ENCODE data around the gene HSD17B7. TPM values are rescaled to one million over a fixed set of nuclear protein-coding genes. Genes with fewer than 3 reads are reported as not detected.

HSD17B7 gene
- total and polyA plus RNA-seq, 10 of the 15 experiments (the other 5 are each of a cell fraction or from before 2014, with no cell fraction given): 32.9 to 88.1 (median 36.3) TPM

DNA sequence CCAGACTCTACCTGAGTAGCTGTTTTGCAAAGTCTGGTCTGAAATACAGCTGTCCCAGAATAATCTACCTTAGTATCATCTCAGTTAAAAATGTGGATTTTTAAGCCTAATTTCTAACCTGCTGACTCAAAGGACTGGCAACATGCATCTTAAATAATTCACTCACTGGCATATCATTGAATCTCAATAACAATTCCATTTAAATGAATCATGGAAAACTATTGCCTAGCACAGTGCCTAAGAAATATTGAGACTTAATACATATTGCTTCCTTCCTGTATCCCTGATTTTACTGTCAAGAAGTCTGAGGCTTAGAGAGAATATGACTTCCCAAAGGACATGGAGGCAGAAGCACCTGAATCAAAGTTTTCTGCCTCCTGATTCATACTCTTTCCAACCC lies 67.3 kb downstream of the HSD17B7 start:
- POLR2A ChIA-PET: no interaction called here
- Histone ChIP-seq H3K4me2 (ENCODE audit: control insufficient read depth, insufficient read depth) (no peak overlapping the region), H4K20me1 (ENCODE audit: control insufficient read depth, insufficient read depth) (no peaks in the 10 kb centered on the region), H3K79me2 (ENCODE audit: control insufficient read depth, insufficient read depth, low read length) (no peaks in the 10 kb centered on the region), H3K4me3 (no peak overlapping the region), H3K36me3 (ENCODE audit: control insufficient read depth in 2 of 2, insufficient read depth in 2 of 2, low read length in 1 of 2) (no peaks in the 10 kb centered on the region), H3K27me3 (replicated peaks in 1 of 2; ENCODE audit: control insufficient read depth in 2 of 2, insufficient read depth in 2 of 2, low read length in 1 of 2) (peaks cover 0 to 1% of the 10 kb centered on the region in 2 experiments; a peak in 1 of 4 replicates), H3K9me3 (replicated peaks; ENCODE audit: control insufficient read depth, insufficient read depth, low read length) (no peaks in the 10 kb centered on the region), H3K9ac (ENCODE audit: control insufficient read depth, insufficient read depth, low read length) (no peak overlapping the region), H2AFZ (ENCODE audit: control insufficient read depth, low read depth, low read length) (no peak overlapping the region), H3K27ac (ENCODE audit: control insufficient read depth, insufficient read depth) (no peak overlapping the region), H3K4me1 (ENCODE audit: control insufficient read depth, insufficient read depth, low read length) (no peaks in the 10 kb centered on the region)
- SMC1A ChIA-PET (ENCODE audit: uncharacterized antibody, unreplicated experiment): interaction anchor here (1.2 kb wide), 1 partner anchor 458 kb away, joined by 5 read pairs; no protein-coding TSS in a partner anchor
- no TSS peak for BruUV-seq (replicated peaks)
- no peak for DNase-seq (ENCODE audit: low read depth, low spot score)
- ATAC-seq: no peak
- intact Hi-C loops (cut with micrococcal nuclease; ENCODE audit: unreplicated experiment) (no loop called here), in situ Hi-C loops (cut with MboI) (loop anchor here (5.0 to 10.0 kb wide), 2 partner anchors 317 to 459 kb away; no protein-coding TSS in a partner anchor)
- no peak for FAIRE-seq
- RAD21 ChIA-PET (ENCODE audit: unreplicated experiment): no interaction called here
- CTCF ChIA-PET: interaction anchor here (1.1 to 3.6 kb wide), 3 partner anchors 10 to 458 kb away, joined by 3 to 25 read pairs (median 11); no protein-coding TSS in a partner anchor
- TF ChIP-seq E4F1 (IDR thresholded peaks at IDR 0.05; ENCODE audit: borderline replicate concordance, partially characterized antibody) (no peak), CHD4 (IDR thresholded peaks at IDR 0.05) (no peak), CBFB (IDR thresholded peaks at IDR 0.05; ENCODE audit: low read depth) (no peak)

DNA sequence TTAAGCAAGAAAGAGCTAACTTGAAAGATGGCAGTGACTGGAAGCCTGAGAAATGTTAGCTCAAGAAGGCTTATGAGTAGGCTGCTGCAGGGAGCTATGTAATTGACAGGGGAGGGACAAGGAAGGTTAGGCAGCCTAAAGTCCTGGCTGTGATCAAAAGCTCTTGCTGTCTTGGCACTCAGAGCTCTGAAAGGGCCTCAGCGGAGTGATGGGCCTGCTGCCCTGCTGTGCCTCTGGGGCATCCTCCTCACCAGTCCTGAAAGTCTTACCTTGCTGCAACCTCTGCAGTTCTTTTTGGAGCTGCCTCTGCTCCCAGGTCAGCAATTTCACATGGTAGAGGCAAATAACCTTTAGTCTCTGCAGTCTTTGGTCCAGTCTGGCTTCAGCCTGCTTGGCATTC lies 68.7 kb downstream of the HSD17B7 start:
- no peaks in the 10 kb centered on the region for H3K79me2 ChIP-seq (ENCODE audit: control insufficient read depth, insufficient read depth, low read length)
- ChIA-PET RAD21 (ENCODE audit: unreplicated experiment) (no interaction called here), POLR2A (no interaction called here), SMC1A (ENCODE audit: uncharacterized antibody, unreplicated experiment) (interaction anchor here (1.1 to 1.4 kb wide), 2 partner anchors 457 to 466 kb away, joined by 3 to 4 read pairs; no protein-coding TSS in a partner anchor), CTCF (interaction anchor here (1.5 to 3.6 kb wide), 2 partner anchors 11 to 457 kb away, joined by 6 to 25 read pairs; no protein-coding TSS in a partner anchor)
- ATAC-seq (no peak), FAIRE-seq (no peak), DNase-seq (ENCODE audit: low read depth, low spot score) (no peak)
- H3K4me2 ChIP-seq (ENCODE audit: control insufficient read depth, insufficient read depth): no peak overlapping the region
- no peak overlapping the region for H2AFZ ChIP-seq (ENCODE audit: control insufficient read depth, low read depth, low read length)
- peaks cover 0 to 1% of the 10 kb centered on the region in 2 experiments; a peak in 1 of 4 replicates for H3K27me3 ChIP-seq (replicated peaks in 1 of 2; ENCODE audit: control insufficient read depth in 2 of 2, insufficient read depth in 2 of 2, low read length in 1 of 2)
- no peak overlapping the region for H3K4me3 ChIP-seq
- 79% methylated on average over 1 of the region's 1 CpG for WGBS (ENCODE audit: insufficient coverage, insufficient replicate concordance, low lambda C conversion rate, missing lambda C conversion rate)
- H3K9me3 ChIP-seq (replicated peaks; ENCODE audit: control insufficient read depth, insufficient read depth, low read length): no peaks in the 10 kb centered on the region
- no peak overlapping the region for H3K27ac ChIP-seq (ENCODE audit: control insufficient read depth, insufficient read depth)
- no peaks in the 10 kb centered on the region for H3K4me1 ChIP-seq (ENCODE audit: control insufficient read depth, insufficient read depth, low read length)
- no peaks in the 10 kb centered on the region for H4K20me1 ChIP-seq (ENCODE audit: control insufficient read depth, insufficient read depth)
- no peak overlapping the region for H3K9ac ChIP-seq (ENCODE audit: control insufficient read depth, insufficient read depth, low read length)
- intact Hi-C loops (cut with micrococcal nuclease; ENCODE audit: unreplicated experiment) (no loop called here), in situ Hi-C loops (cut with MboI) (loop anchor here (5.0 to 10.0 kb wide), 2 partner anchors 316 to 458 kb away; no protein-coding TSS in a partner anchor)
- H3K36me3 ChIP-seq (ENCODE audit: control insufficient read depth in 2 of 2, insufficient read depth in 2 of 2, low read length in 1 of 2): no peaks in the 10 kb centered on the region
- BruUV-seq (replicated peaks): no TSS peak
- no peak for TF ChIP-seq ZNF274 (IDR thresholded peaks at IDR 0.05; ENCODE audit: insufficient read depth, insufficient read length)
- no peak for TF ChIP-seq RUNX3 (IDR thresholded peaks at IDR 0.05; ENCODE audit: low read length)
- TF ChIP-seq FOXM1 (IDR thresholded peaks at IDR 0.05; ENCODE audit: low read depth, low read length): no peak
- TF ChIP-seq, protein P1, sequence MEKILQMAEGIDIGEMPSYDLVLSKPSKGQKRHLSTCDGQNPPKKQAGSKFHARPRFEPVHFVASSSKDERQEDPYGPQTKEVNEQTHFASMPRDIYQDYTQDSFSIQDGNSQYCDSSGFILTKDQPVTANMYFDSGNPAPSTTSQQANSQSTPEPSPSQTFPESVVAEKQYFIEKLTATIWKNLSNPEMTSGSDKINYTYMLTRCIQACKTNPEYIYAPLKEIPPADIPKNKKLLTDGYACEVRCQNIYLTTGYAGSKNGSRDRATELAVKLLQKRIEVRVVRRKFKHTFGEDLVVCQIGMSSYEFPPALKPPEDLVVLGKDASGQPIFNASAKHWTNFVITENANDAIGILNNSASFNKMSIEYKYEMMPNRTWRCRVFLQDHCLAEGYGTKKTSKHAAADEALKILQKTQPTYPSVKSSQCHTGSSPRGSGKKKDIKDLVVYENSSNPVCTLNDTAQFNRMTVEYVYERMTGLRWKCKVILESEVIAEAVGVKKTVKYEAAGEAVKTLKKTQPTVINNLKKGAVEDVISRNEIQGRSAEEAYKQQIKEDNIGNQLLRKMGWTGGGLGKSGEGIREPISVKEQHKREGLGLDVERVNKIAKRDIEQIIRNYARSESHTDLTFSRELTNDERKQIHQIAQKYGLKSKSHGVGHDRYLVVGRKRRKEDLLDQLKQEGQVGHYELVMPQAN (conservative IDR thresholded peaks at IDR 0.05): no peak
- TF ChIP-seq, protein P2, sequence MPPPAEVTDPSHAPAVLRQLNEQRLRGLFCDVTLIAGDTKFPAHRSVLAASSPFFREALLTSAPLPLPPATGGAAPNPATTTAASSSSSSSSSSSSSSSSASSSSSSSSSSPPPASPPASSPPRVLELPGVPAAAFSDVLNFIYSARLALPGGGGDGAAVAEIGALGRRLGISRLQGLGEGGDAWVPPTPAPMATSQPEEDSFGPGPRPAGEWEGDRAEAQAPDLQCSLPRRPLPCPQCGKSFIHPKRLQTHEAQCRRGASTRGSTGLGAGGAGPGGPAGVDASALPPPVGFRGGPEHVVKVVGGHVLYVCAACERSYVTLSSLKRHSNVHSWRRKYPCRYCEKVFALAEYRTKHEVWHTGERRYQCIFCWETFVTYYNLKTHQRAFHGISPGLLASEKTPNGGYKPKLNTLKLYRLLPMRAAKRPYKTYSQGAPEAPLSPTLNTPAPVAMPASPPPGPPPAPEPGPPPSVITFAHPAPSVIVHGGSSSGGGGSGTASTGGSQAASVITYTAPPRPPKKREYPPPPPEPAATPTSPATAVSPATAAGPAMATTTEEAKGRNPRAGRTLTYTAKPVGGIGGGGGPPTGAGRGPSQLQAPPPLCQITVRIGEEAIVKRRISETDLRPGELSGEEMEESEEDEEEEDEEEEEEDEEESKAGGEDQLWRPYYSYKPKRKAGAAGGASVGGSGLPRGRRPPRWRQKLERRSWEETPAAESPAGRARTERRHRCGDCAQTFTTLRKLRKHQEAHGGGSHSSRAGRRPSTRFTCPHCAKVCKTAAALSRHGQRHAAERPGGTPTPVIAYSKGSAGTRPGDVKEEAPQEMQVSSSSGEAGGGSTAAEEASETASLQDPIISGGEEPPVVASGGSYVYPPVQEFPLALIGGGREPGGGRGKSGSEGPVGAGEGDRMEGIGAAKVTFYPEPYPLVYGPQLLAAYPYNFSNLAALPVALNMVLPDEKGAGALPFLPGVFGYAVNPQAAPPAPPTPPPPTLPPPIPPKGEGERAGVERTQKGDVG (CRISPR knock-in tag; IDR thresholded peaks at IDR 0.05): no peak
- TF ChIP-seq SUPT20H (IDR thresholded peaks at IDR 0.05; ENCODE audit: borderline replicate concordance, control insufficient read depth, low read depth, low read length): no peak
- no peak for TF ChIP-seq ZNF24 (IDR thresholded peaks at IDR 0.05)

All from GM12878 (cell line).